ENCODE data around the gene KRT84.
"Not testable (repeated sequence)": the region's sequence is repeated elsewhere in the genome, so short reads cannot be mapped to it uniquely, and the experiment has no call there.

KRT84 gene

GRCh38 chr12:52410589-52411248, 25.3 kb upstream of the KRT84 start:
- not testable (repeated sequence) for DNase-seq

GRCh38 chr12:52407918-52408317, 22.5 kb upstream of the KRT84 start:
- no peak for DNase-seq

GRCh38 chr12:52405922-52406385, 20.5 kb upstream of the KRT84 start, which contains the start of gene KRT82:
TSS of gene KRT82 (minus strand) at chr12:52406335. CDS start at chr12:52406277, 58 bp downstream.
- DNase-seq, result no peak

DNA sequence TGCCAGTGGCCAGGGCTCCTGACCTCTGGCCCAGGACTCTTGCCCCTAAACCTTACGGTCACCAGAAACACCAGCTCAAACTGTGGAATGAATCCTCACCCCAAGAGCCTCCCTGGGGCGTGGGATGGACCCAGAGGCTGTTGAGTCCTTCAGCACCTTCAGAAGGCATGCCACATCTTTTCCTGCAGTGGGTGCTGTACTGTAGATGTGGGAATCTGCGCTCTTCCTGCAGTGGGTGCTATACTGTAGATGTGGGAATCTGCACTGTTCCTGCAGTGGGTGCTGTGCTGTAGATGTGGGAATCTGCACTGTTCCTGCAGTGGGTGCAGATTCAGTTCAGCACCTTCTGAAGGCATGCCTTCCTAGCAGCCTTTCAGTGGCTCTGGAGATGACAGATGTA, 19.5 kb upstream of the KRT84 start:
- no peak for DNase-seq

- DNase-seq, result no peak
Observed at GRCh38 chr12:52403561-52403960, 18.1 kb upstream of the KRT84 start.

- no peak for DNase-seq
Observed at GRCh38 chr12:52402873-52403540, 17.6 kb upstream of the KRT84 start.

DNA sequence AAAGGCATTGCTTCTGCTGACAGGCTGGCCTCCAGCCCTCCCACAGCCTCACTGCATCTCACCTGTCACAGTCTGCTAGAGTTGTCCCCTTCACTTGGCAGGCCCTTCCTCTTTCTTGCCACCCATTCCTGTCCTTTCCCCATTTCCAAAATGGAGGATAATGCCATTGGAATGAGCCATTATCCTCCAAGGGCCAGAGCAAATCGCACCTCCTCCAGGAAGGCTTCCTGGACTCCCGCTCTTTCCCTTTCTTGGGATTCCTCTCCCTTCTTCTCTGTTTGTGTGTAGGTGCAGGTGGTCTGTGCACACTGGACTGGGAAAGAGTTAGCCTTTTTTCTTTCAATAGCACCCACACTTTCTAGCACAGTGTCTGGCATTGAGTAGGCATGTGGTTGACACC, 16.9 kb upstream of the KRT84 start:
- no peak for DNase-seq

DNA sequence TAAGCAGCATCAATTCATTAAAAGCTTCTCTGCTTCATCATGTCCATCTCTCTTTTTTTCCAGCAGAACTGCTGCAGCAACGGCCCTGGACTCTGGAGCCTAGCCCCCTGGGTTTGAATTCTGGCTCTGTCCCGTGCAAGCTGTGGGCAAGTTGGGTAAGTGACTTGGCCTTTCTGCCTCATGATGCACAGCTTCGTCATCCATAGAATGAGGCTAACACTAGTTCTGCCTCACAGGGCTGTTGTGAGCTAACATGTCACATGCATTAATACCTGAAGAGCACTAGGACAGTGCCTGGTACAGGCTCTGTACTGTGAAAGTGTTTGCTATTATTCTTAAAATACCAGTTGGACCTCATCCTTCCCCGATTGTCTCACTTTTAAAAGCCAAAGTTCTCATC, 16.5 kb upstream of the KRT84 start:
- no peak for DNase-seq

GRCh38 chr12:52401526-52401925, 16.1 kb upstream of the KRT84 start:
- no peak for DNase-seq

GRCh38 chr12:52400906-52401305, 15.5 kb upstream of the KRT84 start:
- no peak for DNase-seq

DNA sequence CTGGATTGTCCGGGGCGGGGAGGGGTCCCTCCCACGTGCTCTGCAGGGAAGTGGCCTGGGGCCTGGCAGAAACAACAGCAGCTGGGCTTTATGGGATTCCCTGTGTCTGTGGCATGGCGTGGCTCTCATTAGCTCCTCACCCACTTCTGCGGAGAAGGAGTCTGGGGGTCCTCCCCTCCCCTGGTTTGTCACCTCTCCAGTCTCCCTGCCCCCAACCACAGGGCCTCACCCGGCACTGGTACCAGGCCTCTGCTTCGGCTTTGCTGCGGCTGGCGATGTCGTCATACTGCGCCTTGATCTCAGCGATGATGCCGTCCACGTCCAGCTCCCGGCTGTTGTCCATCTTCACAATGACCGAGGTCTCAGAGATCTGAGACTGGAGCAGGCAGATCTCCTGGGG, 14.3 kb upstream of the KRT84 start:
- no peak for DNase-seq

GRCh38 chr12:52398176-52398575, 12.7 kb upstream of the KRT84 start:
- DNase-seq, result no peak

- no peak for DNase-seq
Observed at GRCh38 chr12:52396656-52397055, 11.2 kb upstream of the KRT84 start.

GRCh38 chr12:52395761-52396434, 10.4 kb upstream of the KRT84 start:
- peak; percentile 56 for DNase-seq

GRCh38 chr12:52394836-52395405, 9.5 kb upstream of the KRT84 start:
- no peak for DNase-seq

DNA sequence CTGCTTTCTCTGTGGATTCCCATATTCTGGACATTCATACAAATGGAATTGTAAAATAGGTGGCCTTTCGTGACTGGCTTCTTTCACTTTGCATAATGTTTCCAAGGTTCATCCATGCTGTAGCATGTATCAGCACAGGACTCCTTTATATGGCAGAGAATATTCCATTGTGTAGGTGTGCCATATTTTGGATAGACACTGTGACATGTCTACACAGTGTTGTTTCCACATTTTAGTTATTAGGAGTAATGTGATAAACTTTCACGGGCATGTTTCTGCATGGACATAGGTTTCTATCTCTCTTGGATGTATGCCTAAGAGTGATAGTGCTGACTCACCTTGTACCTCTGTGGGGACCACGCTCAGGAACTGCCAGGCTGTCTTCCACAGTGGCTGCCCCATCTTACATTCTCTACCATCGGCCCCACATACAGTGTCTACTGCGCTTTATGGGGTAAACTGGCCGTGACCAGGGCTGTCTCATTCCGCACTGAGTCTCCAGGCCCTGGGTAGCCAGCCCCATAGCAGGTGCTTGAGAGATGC, 7.1 kb upstream of the KRT84 start:
- no peak for DNase-seq

DNA sequence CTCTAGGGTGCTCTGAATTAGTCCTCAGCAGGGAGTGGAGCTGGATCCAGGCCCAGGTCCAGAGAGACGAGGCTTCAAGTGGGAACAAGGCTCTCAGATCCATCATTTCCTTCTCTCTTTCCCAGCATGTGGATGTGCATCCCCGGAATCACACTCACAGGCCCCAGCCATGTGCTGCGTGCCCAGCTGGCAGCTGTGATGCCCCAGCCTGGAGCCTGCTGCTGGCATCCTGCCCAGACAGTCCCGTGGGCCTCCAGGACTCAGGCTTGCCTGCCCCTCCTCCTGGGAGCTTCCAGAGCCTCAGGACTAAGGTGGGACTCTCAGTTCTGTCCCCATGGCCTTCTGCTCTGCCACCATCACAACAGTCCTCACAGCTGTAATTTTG, 6.2 kb upstream of the KRT84 start:
- DNase-seq, result no peak

GRCh38 chr12:52390739-52391617, 5.5 kb upstream of the KRT84 start:
- peak; percentile 35 for DNase-seq

- DNase-seq, result peak; percentile 22
Observed at GRCh38 chr12:52389313-52390207, 4.1 kb upstream of the KRT84 start.

DNA sequence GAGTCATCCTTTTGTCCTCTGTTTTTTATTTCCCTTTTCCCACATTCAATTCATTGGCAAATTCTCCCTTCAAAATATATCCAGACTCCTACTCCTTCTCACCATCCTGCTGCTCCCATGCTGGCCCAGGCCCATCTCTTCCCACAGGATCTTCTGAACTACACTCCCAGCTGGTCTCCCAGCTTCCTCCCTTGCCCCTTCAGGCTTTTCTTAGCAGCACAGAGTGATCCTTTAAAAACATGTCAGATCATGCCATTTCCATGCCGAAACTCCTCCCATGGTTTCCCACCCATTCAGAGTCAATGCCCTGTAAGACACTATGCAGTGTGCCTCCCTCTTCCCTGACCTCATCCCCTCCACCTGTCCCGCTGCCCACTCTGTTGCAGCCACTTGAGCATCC, 2.4 kb upstream of the KRT84 start:
- DNase-seq, result no peak

DNA sequence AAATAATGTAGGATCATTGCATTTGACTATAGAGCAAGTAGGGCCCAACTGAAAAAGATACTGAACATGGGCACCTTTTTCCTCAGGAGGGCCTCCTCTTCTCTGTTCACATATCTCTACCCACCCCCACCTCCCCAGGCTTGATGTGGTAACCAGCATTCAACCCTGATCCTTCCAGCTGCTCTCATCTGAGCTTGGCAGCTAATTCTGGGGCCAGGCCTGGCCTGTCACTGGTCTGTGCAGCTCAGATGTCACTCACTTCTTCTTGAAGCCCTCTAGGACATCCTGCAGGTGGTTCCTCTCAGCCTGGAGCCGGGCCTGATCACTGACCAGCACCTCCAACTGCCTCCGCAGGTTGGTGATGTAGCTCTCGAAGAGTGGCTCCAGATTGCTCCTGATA, 2.1 kb downstream of the KRT84 start:
- DNase-seq, result no peak

All from fibroblast of upper back skin (primary cell).